ENCODE results near the gene TLL1. TPM values are rescaled to one million over a fixed set of nuclear protein-coding genes. Genes with fewer than 3 reads are reported as not detected.

Gene TLL1
- total RNA-seq, 1 donor from 2014 or later, result not detected

- POLR2A ChIA-PET, result no interaction called here
- Mint-ChIP-seq H3K27ac (no peak overlapping the region), H3K27me3 (no peaks in the 10 kb centered on the region), H3K4me3 (no peak overlapping the region), H3K36me3 (ENCODE audit: low read depth) (no peaks in the 10 kb centered on the region), H3K9me3 (no peaks in the 10 kb centered on the region), H3K4me1 (no peaks in the 10 kb centered on the region)
- TF ChIP-seq, protein P1, sequence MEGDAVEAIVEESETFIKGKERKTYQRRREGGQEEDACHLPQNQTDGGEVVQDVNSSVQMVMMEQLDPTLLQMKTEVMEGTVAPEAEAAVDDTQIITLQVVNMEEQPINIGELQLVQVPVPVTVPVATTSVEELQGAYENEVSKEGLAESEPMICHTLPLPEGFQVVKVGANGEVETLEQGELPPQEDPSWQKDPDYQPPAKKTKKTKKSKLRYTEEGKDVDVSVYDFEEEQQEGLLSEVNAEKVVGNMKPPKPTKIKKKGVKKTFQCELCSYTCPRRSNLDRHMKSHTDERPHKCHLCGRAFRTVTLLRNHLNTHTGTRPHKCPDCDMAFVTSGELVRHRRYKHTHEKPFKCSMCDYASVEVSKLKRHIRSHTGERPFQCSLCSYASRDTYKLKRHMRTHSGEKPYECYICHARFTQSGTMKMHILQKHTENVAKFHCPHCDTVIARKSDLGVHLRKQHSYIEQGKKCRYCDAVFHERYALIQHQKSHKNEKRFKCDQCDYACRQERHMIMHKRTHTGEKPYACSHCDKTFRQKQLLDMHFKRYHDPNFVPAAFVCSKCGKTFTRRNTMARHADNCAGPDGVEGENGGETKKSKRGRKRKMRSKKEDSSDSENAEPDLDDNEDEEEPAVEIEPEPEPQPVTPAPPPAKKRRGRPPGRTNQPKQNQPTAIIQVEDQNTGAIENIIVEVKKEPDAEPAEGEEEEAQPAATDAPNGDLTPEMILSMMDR (IDR thresholded peaks at IDR 0.05), result no peak
- ATAC-seq (ENCODE audit: low read depth), result no peak
- intact Hi-C loops (cut with micrococcal nuclease), result no loop called here
- CTCF ChIA-PET, result no interaction called here
- no peak for DNase-seq
Measured at GRCh38 chr4:165855191-165855590, 17.8 kb upstream of the TLL1 start.

DNA sequence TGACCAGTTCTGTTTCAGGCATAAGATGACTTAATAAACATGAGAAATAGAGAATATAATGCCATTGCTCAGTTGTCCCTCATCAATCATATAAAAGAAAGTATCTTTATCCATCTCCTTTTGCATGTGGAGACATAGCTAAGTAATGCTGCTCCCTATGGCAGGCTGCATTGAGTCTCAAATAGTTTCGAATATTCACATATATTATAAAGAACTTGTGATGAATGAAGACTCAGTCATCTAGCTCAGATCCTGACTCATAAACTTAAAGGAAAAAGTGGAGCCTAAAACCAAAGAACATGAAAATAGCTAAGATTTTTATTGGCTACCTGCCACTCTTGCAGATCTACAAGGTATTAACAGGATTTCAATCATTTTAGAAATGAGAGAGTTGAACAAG lies 11.7 kb upstream of the TLL1 start:
- DNase-seq, result no peak
- CTCF ChIA-PET, result no interaction called here
- H3K27ac Mint-ChIP-seq, result no peak overlapping the region
- no peaks in the 10 kb centered on the region for H3K27me3 Mint-ChIP-seq
- no peak for ATAC-seq (ENCODE audit: low read depth)
- no peak overlapping the region for H3K4me3 Mint-ChIP-seq
- POLR2A ChIA-PET, result no interaction called here
- H3K36me3 Mint-ChIP-seq (ENCODE audit: low read depth), result no peaks in the 10 kb centered on the region
- no peaks in the 10 kb centered on the region for H3K9me3 Mint-ChIP-seq
- intact Hi-C loops (cut with micrococcal nuclease), result no loop called here
- no peaks in the 10 kb centered on the region for H3K4me1 Mint-ChIP-seq
- TF ChIP-seq, protein P1 (IDR thresholded peaks at IDR 0.05), result no peak

GRCh38 chr4:165864271-165864670 lies 8.8 kb upstream of the TLL1 start:
- no peaks in the 10 kb centered on the region for H3K4me1 Mint-ChIP-seq
- ChIA-PET CTCF (no interaction called here), POLR2A (no interaction called here)
- ATAC-seq (ENCODE audit: low read depth) (no peak), DNase-seq (no peak)
- TF ChIP-seq, protein P1 (IDR thresholded peaks at IDR 0.05), result no peak
- no peaks in the 10 kb centered on the region for H3K27me3 Mint-ChIP-seq
- H3K36me3 Mint-ChIP-seq (ENCODE audit: low read depth), result no peaks in the 10 kb centered on the region
- H3K27ac Mint-ChIP-seq, result no peak overlapping the region
- intact Hi-C loops (cut with micrococcal nuclease), result no loop called here
- H3K4me3 Mint-ChIP-seq, result no peak overlapping the region
- no peaks in the 10 kb centered on the region for H3K9me3 Mint-ChIP-seq

- ChIA-PET POLR2A (no interaction called here), CTCF (no interaction called here)
- no peak overlapping the region for H3K27ac Mint-ChIP-seq
- no peak overlapping the region for H3K4me3 Mint-ChIP-seq
- DNase-seq (no peak), ATAC-seq (ENCODE audit: low read depth) (no peak)
- TF ChIP-seq, protein P1 (IDR thresholded peaks at IDR 0.05), result no peak
- no peaks in the 10 kb centered on the region for H3K4me1 Mint-ChIP-seq
- peaks cover under 1% of the 10 kb centered on the region for H3K27me3 Mint-ChIP-seq
- intact Hi-C loops (cut with micrococcal nuclease), result no loop called here
- H3K9me3 Mint-ChIP-seq, result no peaks in the 10 kb centered on the region
- no peaks in the 10 kb centered on the region for H3K36me3 Mint-ChIP-seq (ENCODE audit: low read depth)
Measured at GRCh38 chr4:165866019-165866650, 6.9 kb upstream of the TLL1 start.

- DNase-seq, result no peak
- intact Hi-C loops (cut with micrococcal nuclease), result no loop called here
- no peak for ATAC-seq (ENCODE audit: low read depth)
- no peak overlapping the region for H3K4me3 Mint-ChIP-seq
- H3K27me3 Mint-ChIP-seq, result peaks cover 17% of the 10 kb centered on the region
- POLR2A ChIA-PET, result no interaction called here
- H3K27ac Mint-ChIP-seq, result no peak overlapping the region
- CTCF ChIA-PET, result no interaction called here
- TF ChIP-seq, protein P1 (IDR thresholded peaks at IDR 0.05), result no peak
- peaks cover 1% of the 10 kb centered on the region for H3K4me1 Mint-ChIP-seq
- no peaks in the 10 kb centered on the region for H3K9me3 Mint-ChIP-seq
- no peaks in the 10 kb centered on the region for H3K36me3 Mint-ChIP-seq (ENCODE audit: low read depth)
Measured at GRCh38 chr4:165867961-165868360, 5.1 kb upstream of the TLL1 start.

Measured in activated B cell treated with CpG ODN at 0.5 μM for 24 hours (primary cell).